Vagina (tissue), 2 donors: ENCODE measurements around the gene KIAA0825. TPM values are rescaled to one million over a fixed set of nuclear protein-coding genes. Genes with fewer than 3 reads are reported as not detected.

Source experiments
- DNase-seq, 2 donors: peaks; one replicate each; pipeline ENCODE4 v3.0.0-alpha.2; 2017; ENCODE audit errors: extremely low spot score in 2 of 2
- H3K27ac ChIP-seq: fragments of 200-600 bp; sonication (generic); one replicate; pipeline ENCODE4 v1.5.1; 2019
- H3K27me3 ChIP-seq: fragments of 200-600 bp; sonication (generic); one replicate; pipeline ENCODE4 v1.5.1; 2019
- H3K36me3 ChIP-seq, 2 donors: fragments of 200-600 bp; sonication (generic); one replicate each; pipeline ENCODE4 v1.5.1; 2017 to 2019
- H3K4me1 ChIP-seq: fragments of 200-600 bp; sonication (generic); one replicate; pipeline ENCODE4 v1.5.1; 2019
- H3K4me3 ChIP-seq, 2 donors: fragments of 200-600 bp; sonication (generic); 1 replicate in 1 of 2; 2 replicates in 1 of 2; pipeline ENCODE4 v1.5.1; 2016 to 2019
- H3K9me3 ChIP-seq: fragments of 200-600 bp; sonication (generic); one replicate; pipeline ENCODE4 v1.5.1; 2019
- CTCF ChIP-seq, 3 experiments: fragments of 450-650 bp in 2 of 3; fragments of 200-600 bp in 1 of 3; sonication (generic) in 1 of 3; IDR thresholded peaks; one replicate each; pipeline ENCODE4 v1.5.1; 2017 to 2019; ENCODE audit warnings: antibody characterized with exemption in 3 of 3, mild to moderate bottlenecking in 2 of 3, moderate library complexity in 2 of 3
- POLR2A ChIP-seq, 2 donors: fragments of 450-650 bp; IDR thresholded peaks; one replicate each; pipeline ENCODE4 v1.6.1; 2017; ENCODE audit warnings: antibody characterized with exemption in 2 of 2, mild to moderate bottlenecking in 2 of 2, moderate library complexity in 2 of 2
- POLR2AphosphoS5 ChIP-seq, 2 donors: sonication (generic); formaldehyde crosslinking; IDR thresholded peaks; one replicate each; pipeline ENCODE4 v1.9.0; 2017; ENCODE audit warnings: antibody characterized with exemption in 2 of 2, mild to moderate bottlenecking in 2 of 2, low read depth in 1 of 2; ENCODE audit not compliant: insufficient read depth in 1 of 2
- intact Hi-C: fragments of 100-400 bp; cut with DNase I; formaldehyde crosslinking; loops from one replicate; pipeline ENCODE4 v1.15.1; 2023
- total RNA-seq: library from RNA; depleted of rRNA; stranded (reverse); fragments of >200 nt; gene quantifications from one replicate; pipeline ENCODE4 v1.2.3, GENCODE V29; 2016

KIAA0825 gene
- total RNA-seq, 1 donor from 2014 or later, result 2.5 TPM

- H3K9me3 ChIP-seq, result no peaks in the 10 kb centered on the region
- peaks cover 28% of the 10 kb centered on the region for H3K4me1 ChIP-seq
- no peaks in the 10 kb centered on the region for H3K27me3 ChIP-seq
- peak overlapping the region; percentile 63 to 73 for H3K4me3 ChIP-seq
- H3K27ac ChIP-seq, result peak overlapping the region; percentile 50
- no peak for DNase-seq
- intact Hi-C loops, result no loop called here
- no peaks in the 10 kb centered on the region for H3K36me3 ChIP-seq
- TF ChIP-seq POLR2AphosphoS5 (IDR thresholded peaks at IDR 0.05; ENCODE audit: insufficient read depth in 1 of 2, low read depth in 1 of 2), result no peak
- TF ChIP-seq CTCF (IDR thresholded peaks at IDR 0.05), result no peak
- no peak for TF ChIP-seq POLR2A (IDR thresholded peaks at IDR 0.05)
These were observed 343 bp downstream of the KIAA0825 start for GRCh38 chr5:94618029-94618492.

GRCh38 chr5:94615862-94616261, 2.5 kb downstream of the KIAA0825 start:
- TF ChIP-seq POLR2AphosphoS5 (IDR thresholded peaks at IDR 0.05; ENCODE audit: insufficient read depth in 1 of 2, low read depth in 1 of 2), result no peak
- no peak for TF ChIP-seq CTCF (IDR thresholded peaks at IDR 0.05)
- TF ChIP-seq POLR2A (IDR thresholded peaks at IDR 0.05), result no peak
- H3K36me3 ChIP-seq, result no peaks in the 10 kb centered on the region
- H3K27me3 ChIP-seq, result no peaks in the 10 kb centered on the region
- peaks cover 28% of the 10 kb centered on the region for H3K4me1 ChIP-seq
- no peak overlapping the region for H3K27ac ChIP-seq
- intact Hi-C loops, result no loop called here
- H3K9me3 ChIP-seq, result no peaks in the 10 kb centered on the region
- DNase-seq, result no peak
- H3K4me3 ChIP-seq, result no peak overlapping the region

GRCh38 chr5:94614156-94614805, 4.1 kb downstream of the KIAA0825 start:
- Histone ChIP-seq H3K9me3 (no peaks in the 10 kb centered on the region), H3K27me3 (no peaks in the 10 kb centered on the region), H3K36me3 (no peaks in the 10 kb centered on the region), H3K4me1 (peaks cover 20% of the 10 kb centered on the region), H3K4me3 (no peak overlapping the region), H3K27ac (no peak overlapping the region)
- DNase-seq, result no peak
- intact Hi-C loops, result no loop called here
- TF ChIP-seq POLR2AphosphoS5 (IDR thresholded peaks at IDR 0.05; ENCODE audit: insufficient read depth in 1 of 2, low read depth in 1 of 2) (no peak), POLR2A (IDR thresholded peaks at IDR 0.05) (no peak), CTCF (IDR thresholded peaks at IDR 0.05) (no peak)

GRCh38 chr5:94613583-94613982, 4.8 kb downstream of the KIAA0825 start:
- no peak for DNase-seq
- H3K36me3 ChIP-seq, result no peaks in the 10 kb centered on the region
- H3K27me3 ChIP-seq, result no peaks in the 10 kb centered on the region
- H3K9me3 ChIP-seq, result no peaks in the 10 kb centered on the region
- H3K4me3 ChIP-seq, result no peak overlapping the region
- TF ChIP-seq POLR2A (IDR thresholded peaks at IDR 0.05), result no peak
- intact Hi-C loops, result no loop called here
- H3K27ac ChIP-seq, result no peak overlapping the region
- peaks cover 16% of the 10 kb centered on the region for H3K4me1 ChIP-seq

GRCh38 chr5:94595281-94595840, 23.0 kb downstream of the KIAA0825 start:
- Histone ChIP-seq H3K27me3 (no peaks in the 10 kb centered on the region), H3K36me3 (no peaks in the 10 kb centered on the region)
- intact Hi-C loops, result no loop called here

More at GRCh38 chr5:94595281-94595840, 23.0 kb downstream of the KIAA0825 start:
- Histone ChIP-seq H3K27ac (no peak overlapping the region), H3K9me3 (no peaks in the 10 kb centered on the region), H3K4me1 (no peaks in the 10 kb centered on the region), H3K4me3 (no peak overlapping the region)
- no peak for DNase-seq
- no peak for TF ChIP-seq CTCF (IDR thresholded peaks at IDR 0.05)
- no peak for TF ChIP-seq POLR2A (IDR thresholded peaks at IDR 0.05)
